HFF-Myc (cell line): Measurements from ENCODE around the gene GLB1L.

ENCODE experiments used
- DNase-seq: peaks from one replicate; pipeline ENCODE4 v3.0.0-alpha.2; 2011; ENCODE audit warnings: low read depth; ENCODE audit errors: extremely low read depth
- H3K4me3 ChIP-seq: replicated peaks from 2 replicates; pipeline ENCODE4 v1.5.1; 2011; ENCODE audit warnings: low read depth, mild to moderate bottlenecking, control low read depth, low read length
- TF ChIP-seq, protein P1 (sequence below): IDR thresholded peaks from 2 replicates; pipeline ENCODE4 v1.5.1; 2012; ENCODE audit warnings: mild to moderate bottlenecking, low read depth, low read length, control low read depth; ENCODE audit errors: missing control alignments

The GLB1L gene

DNA sequence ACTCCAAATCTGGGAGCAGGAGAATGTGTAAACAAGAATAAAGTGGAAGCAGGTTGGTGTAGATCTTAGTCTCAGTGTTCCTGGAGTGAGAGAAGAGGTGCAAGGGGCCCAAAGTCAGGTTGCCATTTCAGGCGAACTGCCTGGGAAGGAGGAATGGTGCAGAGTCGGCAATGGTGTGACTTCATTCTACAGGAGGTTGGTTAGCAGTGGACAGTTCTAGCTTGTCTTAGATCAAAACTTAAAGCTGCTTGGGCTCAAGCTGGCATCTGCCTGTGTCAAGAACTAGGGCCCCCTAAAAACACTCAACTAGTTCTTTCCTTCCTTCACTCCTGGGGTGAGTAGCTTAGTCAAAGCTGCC is 3.6 kb upstream of the GLB1L start:
- TF ChIP-seq, protein P1, sequence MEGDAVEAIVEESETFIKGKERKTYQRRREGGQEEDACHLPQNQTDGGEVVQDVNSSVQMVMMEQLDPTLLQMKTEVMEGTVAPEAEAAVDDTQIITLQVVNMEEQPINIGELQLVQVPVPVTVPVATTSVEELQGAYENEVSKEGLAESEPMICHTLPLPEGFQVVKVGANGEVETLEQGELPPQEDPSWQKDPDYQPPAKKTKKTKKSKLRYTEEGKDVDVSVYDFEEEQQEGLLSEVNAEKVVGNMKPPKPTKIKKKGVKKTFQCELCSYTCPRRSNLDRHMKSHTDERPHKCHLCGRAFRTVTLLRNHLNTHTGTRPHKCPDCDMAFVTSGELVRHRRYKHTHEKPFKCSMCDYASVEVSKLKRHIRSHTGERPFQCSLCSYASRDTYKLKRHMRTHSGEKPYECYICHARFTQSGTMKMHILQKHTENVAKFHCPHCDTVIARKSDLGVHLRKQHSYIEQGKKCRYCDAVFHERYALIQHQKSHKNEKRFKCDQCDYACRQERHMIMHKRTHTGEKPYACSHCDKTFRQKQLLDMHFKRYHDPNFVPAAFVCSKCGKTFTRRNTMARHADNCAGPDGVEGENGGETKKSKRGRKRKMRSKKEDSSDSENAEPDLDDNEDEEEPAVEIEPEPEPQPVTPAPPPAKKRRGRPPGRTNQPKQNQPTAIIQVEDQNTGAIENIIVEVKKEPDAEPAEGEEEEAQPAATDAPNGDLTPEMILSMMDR, result no peak
- DNase-seq, result no peak
- H3K4me3 ChIP-seq, result no peak overlapping the region

DNA sequence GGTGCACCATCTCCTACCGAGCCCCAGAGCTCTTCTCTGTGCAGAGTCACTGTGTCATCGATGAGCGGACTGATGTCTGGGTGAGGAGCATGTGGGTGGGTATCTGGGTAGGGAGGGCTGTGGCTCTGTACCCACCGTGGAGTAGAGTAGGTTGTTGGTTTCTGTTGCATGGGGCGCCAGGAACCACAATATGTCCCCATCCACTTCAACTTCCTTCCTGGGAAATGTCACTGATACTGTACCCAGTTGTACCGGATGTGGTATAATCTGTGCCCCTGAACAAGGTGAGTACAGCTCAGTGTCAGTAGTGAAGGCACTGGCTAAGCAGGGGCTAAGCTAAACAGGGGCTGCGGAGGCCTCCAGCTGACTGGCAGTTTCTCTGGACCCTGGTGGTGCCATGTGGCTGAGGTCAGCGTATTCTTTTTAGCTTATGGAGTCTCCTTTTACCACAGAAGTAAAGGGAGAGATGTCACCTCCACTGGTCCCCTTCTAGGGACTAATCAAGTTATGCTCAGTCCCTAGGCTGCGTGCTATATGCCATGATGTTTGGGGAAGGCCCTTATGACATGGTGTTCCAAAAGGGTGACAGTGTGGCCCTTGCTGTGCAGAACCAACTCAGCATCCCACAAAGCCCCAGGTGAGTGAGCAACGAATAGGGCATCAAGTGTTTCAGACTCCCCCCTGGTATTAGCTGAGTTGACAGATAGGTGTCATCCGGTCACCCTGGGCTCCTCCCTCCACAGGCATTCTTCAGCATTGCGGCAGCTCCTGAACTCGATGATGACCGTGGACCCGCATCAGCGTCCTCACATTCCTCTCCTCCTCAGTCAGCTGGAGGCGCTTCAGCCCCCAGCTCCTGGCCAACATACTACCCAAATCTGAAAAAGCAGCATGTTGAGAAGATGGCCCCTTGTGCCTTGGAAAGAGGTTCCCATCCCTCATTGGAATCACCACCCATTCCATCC is 2.7 kb upstream of the GLB1L start:
- no peak for DNase-seq
- H3K4me3 ChIP-seq, result no peak overlapping the region
- TF ChIP-seq, protein P1, result no peak

DNA sequence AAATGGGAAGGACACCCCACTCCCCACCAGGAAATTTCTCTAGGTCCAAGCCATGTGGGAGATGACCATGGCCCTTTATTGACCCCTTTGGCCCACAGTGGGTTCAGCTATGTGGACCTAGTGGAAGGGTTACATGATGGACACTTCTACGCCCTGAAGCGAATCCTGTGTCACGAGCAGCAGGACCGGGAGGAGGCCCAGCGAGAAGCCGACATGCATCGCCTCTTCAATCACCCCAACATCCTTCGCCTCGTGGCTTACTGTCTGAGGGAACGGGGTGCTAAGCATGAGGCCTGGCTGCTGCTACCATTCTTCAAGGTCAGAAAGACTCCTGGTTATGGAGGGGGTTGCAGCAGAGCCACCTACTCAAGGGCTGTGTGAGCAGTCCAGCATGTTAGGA is 1.3 kb upstream of the GLB1L start:
- TF ChIP-seq, protein P1, result no peak
- no peak for DNase-seq
- peak overlapping the region; percentile 84; the same call in 1 of the 2 replicates for H3K4me3 ChIP-seq

DNA sequence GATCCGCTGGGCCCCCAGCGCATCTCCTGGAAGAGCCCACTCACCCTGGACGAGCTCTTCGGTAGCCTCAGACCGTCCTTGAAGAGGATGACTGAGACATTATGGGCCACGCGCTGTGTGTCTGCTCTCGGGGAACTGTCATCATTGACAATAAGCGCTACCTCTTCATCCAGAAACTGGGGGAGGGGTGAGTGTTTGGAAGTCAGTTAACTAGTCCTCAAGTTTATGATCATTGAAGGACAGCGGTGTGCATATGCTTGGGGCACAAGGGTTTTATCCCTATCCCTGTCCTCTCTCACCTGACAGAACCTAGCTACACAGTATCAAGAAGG is 621 bp upstream of the GLB1L start:
- DNase-seq, result no peak
- TF ChIP-seq, protein P1, result no peak
- H3K4me3 ChIP-seq, result peak overlapping the region; percentile 84

DNA sequence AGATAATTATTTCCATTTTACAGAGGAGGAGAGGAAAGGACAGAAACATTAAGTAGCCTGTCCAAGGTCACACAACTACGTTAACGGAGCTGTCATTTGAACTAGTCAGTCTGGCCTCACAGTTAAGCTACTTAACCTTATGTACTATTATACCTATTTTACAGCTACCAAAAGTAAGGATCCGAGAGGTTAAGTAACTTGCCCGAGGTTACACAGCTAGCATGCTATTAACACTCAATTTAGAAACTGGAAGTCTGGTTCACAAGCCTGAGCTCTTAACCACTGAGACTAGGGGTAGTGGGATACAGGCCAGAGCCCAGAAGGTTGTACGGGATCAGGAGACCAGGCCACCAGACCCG is 476 bp downstream of the GLB1L start:
- no peak for DNase-seq
- TF ChIP-seq, protein P1, result no peak

DNA sequence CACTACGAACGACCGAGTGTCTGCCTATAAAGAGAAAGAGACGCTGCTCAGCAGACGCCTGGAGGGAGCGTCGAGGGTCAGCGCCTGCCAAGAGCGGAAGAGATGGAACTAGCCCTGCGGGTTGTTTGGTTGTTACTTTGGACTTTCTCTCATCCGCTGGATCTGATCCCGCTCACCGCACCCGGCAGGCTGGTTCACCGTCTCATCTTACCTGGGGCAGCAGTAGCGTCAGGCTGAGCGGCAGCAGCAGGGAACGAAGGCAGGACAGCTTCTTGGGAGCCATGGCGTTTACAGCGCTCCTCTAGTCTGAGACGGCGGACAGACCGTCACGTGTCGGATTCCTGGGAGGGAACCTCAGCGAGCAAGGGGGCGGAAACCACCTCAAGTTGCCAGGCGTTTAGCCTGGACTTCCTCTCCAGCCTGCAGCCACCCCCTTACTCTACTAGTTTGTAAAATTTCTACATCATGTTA is 1.9 kb downstream of the GLB1L start:
- DNase-seq, result no peak
- TF ChIP-seq, protein P1, result no peak
- no peak overlapping the region for H3K4me3 ChIP-seq

More for the DNA sequence above, 476 bp downstream of the GLB1L start:
- peak overlapping the region; percentile 84 for H3K4me3 ChIP-seq
